HepG2 (cell line): ENCODE results near the gene B4GALT5. TPM values are rescaled to one million over a fixed set of nuclear protein-coding genes. Genes with fewer than 3 reads are reported as not detected.

Source experiments
- ADNP ChIP-seq: sonication (generic); formaldehyde crosslinking; IDR thresholded peaks from 2 replicates; pipeline ENCODE4 v1.4.0; 2020; ENCODE audit warnings: missing genetic modification reagents
- ELF3 ChIP-seq: IDR thresholded peaks from 2 replicates; pipeline ENCODE4 v1.6.1; 2016; ENCODE audit warnings: missing genetic modification reagents, missing compliant biosample characterization
- GABPA ChIP-seq, 2 experiments: IDR thresholded peaks; 2 replicates each; pipeline ENCODE4 v1.6.1; 2011 to 2016; ENCODE audit warnings: low read depth in 2 of 2, low read length in 1 of 2, missing biosample characterization in 1 of 2, missing genetic modification characterization in 1 of 2
- KDM1A ChIP-seq: IDR thresholded peaks from 2 replicates; pipeline ENCODE4 v1.6.1; 2016; ENCODE audit warnings: missing compliant biosample characterization
- MAX ChIP-seq: IDR thresholded peaks from 2 replicates; pipeline ENCODE4 v1.6.1; 2012; ENCODE audit warnings: inconsistent platforms
- NFRKB ChIP-seq: fragments of 450-650 bp; IDR thresholded peaks from 2 replicates; pipeline ENCODE4 v1.6.1; 2017
- NR2F1 ChIP-seq, 2 experiments: fragments of 450-650 bp in 1 of 2; formaldehyde crosslinking in 1 of 2; IDR thresholded peaks; 2 replicates each; pipeline versions ENCODE4 v1.5.0 to v1.6.1; 2016 to 2020; ENCODE audit warnings: mild to moderate bottlenecking in 1 of 2, missing compliant biosample characterization in 1 of 2, missing genetic modification reagents in 1 of 2, moderate library complexity in 1 of 2
- PAXIP1 ChIP-seq: sonication (generic); formaldehyde crosslinking; conservative IDR thresholded peaks from 2 replicates; pipeline ENCODE4 v1.4.0; 2020; ENCODE audit warnings: mild to moderate bottlenecking, missing genetic modification reagents, moderate library complexity
- RBM22 ChIP-seq: fragments of 200-400 bp; formaldehyde crosslinking; optimal IDR thresholded peaks from 2 replicates; pipeline ENCODE3; 2017; ENCODE audit warnings: mild to moderate bottlenecking, low read length, moderate library complexity
- RCOR2 ChIP-seq: IDR thresholded peaks from 2 replicates; pipeline ENCODE4 v1.6.1; 2016; ENCODE audit warnings: missing biosample characterization, missing genetic modification reagents
- ZBTB10 ChIP-seq: sonication (generic); formaldehyde crosslinking; IDR thresholded peaks from 2 replicates; pipeline ENCODE4 v1.4.0; 2020; ENCODE audit warnings: missing genetic modification reagents, borderline replicate concordance
- ZBTB2 ChIP-seq: sonication (generic); formaldehyde crosslinking; IDR thresholded peaks from 2 replicates; pipeline ENCODE4 v1.8.0; 2022; ENCODE audit warnings: low read depth, missing genetic modification reagents
- ZIK1 ChIP-seq: sonication (generic); formaldehyde crosslinking; IDR thresholded peaks from 2 replicates; pipeline ENCODE4 v1.5.0; 2020; ENCODE audit warnings: mild to moderate bottlenecking, low read depth, missing genetic modification reagents, borderline replicate concordance
- ZMYM3 ChIP-seq: sonication (generic); formaldehyde crosslinking; IDR thresholded peaks from 2 replicates; pipeline ENCODE4 v1.5.1; 2020; ENCODE audit warnings: mild to moderate bottlenecking, missing genetic modification reagents
- ZNF274 ChIP-seq: sonication (generic); formaldehyde crosslinking; IDR thresholded peaks from 2 replicates; pipeline ENCODE4 v1.5.1; 2020; ENCODE audit warnings: mild to moderate bottlenecking, missing genetic modification reagents
- ZNF614 ChIP-seq: IDR thresholded peaks from 2 replicates; pipeline ENCODE4 v1.6.1; 2018; ENCODE audit warnings: missing biosample characterization, missing genetic modification reagents, inconsistent platforms, borderline replicate concordance
- ZNF652 ChIP-seq: IDR thresholded peaks from 2 replicates; pipeline ENCODE4 v1.6.1; 2016; ENCODE audit warnings: low read depth, borderline replicate concordance
- ZNF775 ChIP-seq: sonication (generic); formaldehyde crosslinking; IDR thresholded peaks from 2 replicates; pipeline ENCODE4 v1.4.0; 2020; ENCODE audit warnings: missing genetic modification reagents, mild to moderate bottlenecking, moderate library complexity, borderline replicate concordance
- ZNF839 ChIP-seq: sonication (generic); formaldehyde crosslinking; IDR thresholded peaks from 2 replicates; pipeline ENCODE4 v1.4.0; 2020; ENCODE audit warnings: missing genetic modification reagents, mild to moderate bottlenecking, borderline replicate concordance
- ZNF883 ChIP-seq: sonication (generic); formaldehyde crosslinking; IDR thresholded peaks from 2 replicates; pipeline ENCODE4 v1.5.1; 2020; ENCODE audit warnings: mild to moderate bottlenecking, missing genetic modification reagents; ENCODE audit errors: not compliant biosample characterization
- polyA plus RNA-seq, 8 experiments: library from polyadenylated mRNA; depleted of rRNA in 3 of 8; stranded (reverse) in 7 of 8; unstranded in 1 of 8; fragments of >200 nt; fragmentation: Illumina TruSeq in 4 of 8; extraction: Trizol in 4 of 8; gene quantifications; 2 replicates each; pipeline versions ENCODE4 v1.2.1 to v1.2.3, GENCODE V29; 2011 to 2016; ENCODE audit warnings: low read depth in 4 of 8, missing spikeins in 1 of 8, mixed read lengths in 1 of 8; ENCODE audit not compliant: insufficient read depth in 1 of 8
- total RNA-seq, 5 experiments: library from RNA; depleted of rRNA; stranded (reverse); fragments of >200 nt; fragmentation: Illumina TruSeq; extraction: Trizol; gene quantifications; 2 replicates each; pipeline ENCODE4 v1.2.3, GENCODE V29; 2016; ENCODE audit warnings: low read depth in 1 of 5

Gene B4GALT5
- total and polyA plus RNA-seq, 2 of the 13 experiments (the other 11 are each of a cell fraction or from before 2014, with no cell fraction given), result 27.3 to 30.9 TPM

- TF ChIP-seq ELF3 (no peak), ZNF775 (CRISPR knock-in tag) (no peak), ZIK1 (no peak), RCOR2 (CRISPR knock-in tag) (peak; percentile 81; the same call in 1 of the 2 replicates), NFRKB (no peak), ZNF274 (CRISPR knock-in tag) (no peak), ZMYM3 (CRISPR knock-in tag) (peak; percentile 87), ZNF883 (CRISPR knock-in tag) (no peak), ZBTB2 (CRISPR knock-in tag) (no peak), ZNF614 (CRISPR knock-in tag) (0 out of 2 replicates have a peak, but pooled peaks have one; percentile 24), PAXIP1 (CRISPR knock-in tag) (no peak), ZNF839 (CRISPR knock-in tag) (no peak), GABPA (IDR thresholded peaks at IDR 0.05; ENCODE audit: low read depth, low read length) (no peak), GABPA (CRISPR knock-in tag; IDR thresholded peaks at IDR 0.05; ENCODE audit: low read depth) (0 out of 2 replicates have a peak, but pooled peaks have one; percentile 10), ADNP (CRISPR knock-in tag) (peak; percentile 84; the same call in 1 of the 2 replicates), ZBTB10 (no peak), KDM1A (CRISPR knock-in tag) (peak; percentile 94), RBM22 (peak; percentile 13), MAX (no peak), NR2F1 (CRISPR knock-in tag; IDR thresholded peaks at IDR 0.05) (peak in 1 of 2 experiments; percentile 15; a peak in 1 of 4 replicates), ZNF652 (no peak)
Observed at GRCh38 chr20:49712118-49712517, 1.6 kb downstream of the B4GALT5 start (continued).
